ENCODE results near the gene S1PR3.
A peak's percentile ranks its signal among the peaks of the same experiment; 100 is the strongest.

The S1PR3 gene

DNA sequence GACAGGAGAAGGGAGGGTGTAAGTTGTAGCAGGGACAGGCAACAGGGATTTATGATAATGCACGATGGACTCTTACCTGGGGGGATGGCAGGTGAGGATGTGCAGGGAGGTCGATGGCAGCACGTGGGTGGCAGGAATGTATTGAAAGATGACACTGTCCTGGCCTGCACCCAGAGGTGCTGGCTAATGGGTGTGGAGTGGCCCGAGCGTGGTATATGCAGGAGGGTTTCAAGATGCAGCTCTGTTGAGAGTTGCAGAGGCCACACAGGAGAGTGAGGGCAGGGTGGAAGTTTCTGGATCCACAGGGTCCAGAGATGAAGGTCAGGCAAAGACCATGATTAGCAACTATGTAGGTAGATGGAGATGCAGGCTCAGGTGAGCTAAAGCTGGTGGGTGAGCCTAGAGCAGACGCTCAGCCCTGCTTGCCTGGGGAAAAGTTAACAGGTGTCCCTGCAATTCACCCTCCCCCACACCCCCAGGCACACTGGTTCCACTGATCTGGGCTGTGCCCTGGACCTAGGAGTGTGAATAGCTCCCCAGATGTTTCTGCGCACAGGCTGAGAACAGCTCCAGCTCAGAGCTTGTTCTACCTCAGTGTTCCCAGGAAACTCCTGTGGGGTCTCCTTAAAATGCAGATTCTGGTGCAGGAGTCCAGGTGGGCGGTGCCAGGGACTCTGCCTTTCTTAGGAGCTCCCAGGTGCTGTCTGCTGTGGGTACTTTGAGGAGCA lies 21.5 kb upstream of the S1PR3 start:
- ATAC-seq = no peak

DNA sequence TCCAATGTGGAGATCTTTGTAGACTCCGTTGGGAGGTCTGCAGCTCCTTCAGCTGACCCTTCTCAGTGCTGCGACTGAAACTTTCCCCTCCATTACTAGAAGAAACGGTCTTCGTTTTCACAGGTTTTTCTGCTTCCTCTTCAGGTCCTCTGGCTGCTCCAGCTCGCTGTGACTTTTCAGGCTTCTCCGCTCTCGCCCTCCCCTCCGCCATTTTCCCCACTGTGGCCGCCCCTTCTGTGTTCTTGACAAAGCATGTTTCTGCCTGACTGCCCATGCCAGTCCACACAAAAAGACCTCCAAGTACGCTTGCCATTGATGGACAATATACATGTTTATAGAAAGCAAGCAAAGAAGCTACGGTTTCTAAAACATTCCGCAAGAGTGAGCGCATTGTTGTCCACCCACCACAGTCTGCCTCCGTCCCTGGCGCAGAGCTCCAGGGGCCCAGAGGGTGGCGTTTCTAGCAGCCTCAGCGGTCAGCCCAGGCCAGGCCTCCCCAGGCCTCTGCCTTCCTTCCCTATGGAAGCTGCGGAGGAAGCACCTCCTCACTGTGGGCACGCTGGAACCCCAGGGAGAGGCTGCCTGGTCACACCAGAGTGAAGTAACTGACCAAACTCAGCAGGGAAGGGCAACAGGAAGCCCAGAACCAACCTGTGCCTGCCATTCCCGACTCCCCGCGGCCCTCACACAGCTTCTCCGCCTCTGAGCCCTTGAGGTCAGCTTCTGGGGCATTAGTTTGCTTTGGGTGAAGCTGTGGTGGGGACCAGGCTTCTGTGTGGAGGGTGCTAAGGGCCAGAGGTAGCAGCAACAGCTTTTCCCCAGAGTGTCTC lies 19.9 kb upstream of the S1PR3 start:
- no peak for ATAC-seq

DNA sequence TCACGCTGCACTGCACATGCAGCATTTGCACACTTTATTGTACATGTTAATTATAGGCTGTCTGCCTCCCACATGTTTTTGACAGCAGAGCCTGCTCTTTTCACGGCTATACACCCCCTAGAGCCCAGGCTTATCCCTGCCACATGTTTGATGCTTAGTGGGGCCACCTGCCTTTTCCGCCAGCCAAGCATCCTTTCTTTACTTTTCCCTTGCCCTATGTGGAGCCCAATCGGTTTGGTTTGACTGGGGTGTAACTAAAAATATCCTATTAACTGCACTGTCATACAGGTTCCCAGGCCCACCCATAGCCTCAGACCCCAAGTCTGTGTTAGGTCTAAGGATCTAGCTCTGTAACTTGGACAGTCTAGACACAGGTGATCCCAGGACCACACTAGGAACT lies 18.9 kb upstream of the S1PR3 start:
- no peak for ATAC-seq

DNA sequence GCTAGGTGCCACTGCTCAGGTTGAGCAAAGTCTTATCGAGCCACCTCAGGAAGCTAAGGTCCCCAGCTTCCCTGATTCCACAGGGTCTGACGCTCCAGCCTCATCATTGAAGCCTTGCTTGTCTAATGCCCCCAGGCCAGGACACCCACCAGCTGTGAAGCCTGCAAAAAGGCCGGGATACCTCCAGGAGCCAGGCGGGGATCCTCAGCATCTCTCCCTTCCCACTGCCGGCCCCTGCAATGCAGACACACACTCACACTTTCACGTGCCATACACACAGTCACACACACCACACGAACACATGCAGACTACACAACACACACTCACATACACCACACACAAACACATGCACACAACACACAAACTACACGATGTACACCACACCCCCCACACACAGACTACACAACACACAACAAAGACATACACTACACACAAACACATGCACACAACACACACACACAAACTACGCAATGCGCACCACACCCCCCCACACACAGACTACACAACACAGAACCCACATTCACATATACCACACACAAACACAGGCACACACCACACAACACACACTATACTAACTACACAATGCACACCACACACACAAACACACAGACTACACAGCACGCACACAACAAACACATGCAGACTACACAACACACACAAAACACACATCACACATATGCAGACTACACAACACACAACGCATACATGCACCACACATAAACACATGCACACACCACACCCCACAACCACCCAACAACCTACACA lies 17.8 kb upstream of the S1PR3 start:
- no peak for ATAC-seq

DNA sequence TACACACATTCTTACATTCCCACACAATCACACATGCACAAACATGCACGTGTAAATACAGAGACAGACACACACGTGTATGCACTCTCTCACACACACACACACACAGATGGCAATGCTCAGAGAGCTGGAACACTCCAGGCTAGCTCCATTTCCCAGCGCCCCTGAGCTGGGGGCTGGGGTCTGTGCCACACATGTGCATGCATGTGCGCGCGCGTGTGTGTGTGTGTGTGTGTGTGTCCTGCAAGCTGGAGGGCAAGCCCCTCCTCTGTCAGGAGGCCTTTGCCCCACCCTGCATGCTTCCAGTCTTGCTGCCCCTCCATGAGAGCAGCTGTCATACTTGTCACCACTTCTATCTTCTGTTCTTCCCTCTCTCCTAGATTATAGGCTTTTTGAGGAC lies 16.6 kb upstream of the S1PR3 start:
- ATAC-seq = no peak

DNA sequence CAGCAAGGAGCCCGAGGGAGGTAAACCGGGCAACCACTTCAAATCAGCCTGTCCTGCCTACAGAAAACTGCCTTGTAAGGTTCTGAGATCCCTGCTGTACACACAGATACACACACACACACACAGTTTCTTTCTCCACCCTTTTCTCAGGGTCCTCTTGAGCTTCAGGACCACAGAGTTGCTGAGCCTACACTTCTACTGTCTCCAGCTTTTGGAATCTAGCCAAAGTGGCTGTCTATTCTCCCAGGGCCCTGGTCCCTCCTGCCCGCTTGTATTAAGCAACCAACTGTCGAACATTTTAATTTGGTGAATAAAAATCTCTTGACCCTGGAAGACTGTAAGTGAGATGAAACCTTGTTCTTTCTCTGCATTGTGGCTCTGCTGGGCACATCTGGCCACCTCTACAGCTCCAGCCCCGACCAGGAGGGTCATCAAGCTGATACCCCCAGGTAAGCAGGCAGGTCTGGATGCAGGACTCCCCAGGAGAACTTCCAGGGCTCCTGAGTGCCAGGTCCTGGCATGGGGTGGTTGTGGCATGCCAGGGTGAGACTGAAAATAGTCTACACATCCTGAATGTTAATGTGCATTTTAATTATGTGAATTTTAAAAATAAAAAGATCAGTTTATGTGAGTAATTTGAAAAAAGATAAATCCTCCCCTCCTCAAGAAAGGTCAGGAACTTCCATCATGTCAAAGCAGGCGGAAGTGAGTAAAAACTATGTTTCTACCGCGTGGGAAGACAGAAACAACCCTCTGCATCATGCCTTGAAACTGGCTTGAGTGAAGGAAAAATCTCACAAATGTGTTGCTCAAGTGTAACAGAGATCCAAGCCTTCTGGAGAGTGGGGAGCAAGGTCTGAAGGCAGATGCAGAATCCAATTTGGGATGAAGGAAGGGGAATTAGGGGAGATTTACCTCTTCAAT lies 15.0 kb upstream of the S1PR3 start:
- ATAC-seq = no peak

DNA sequence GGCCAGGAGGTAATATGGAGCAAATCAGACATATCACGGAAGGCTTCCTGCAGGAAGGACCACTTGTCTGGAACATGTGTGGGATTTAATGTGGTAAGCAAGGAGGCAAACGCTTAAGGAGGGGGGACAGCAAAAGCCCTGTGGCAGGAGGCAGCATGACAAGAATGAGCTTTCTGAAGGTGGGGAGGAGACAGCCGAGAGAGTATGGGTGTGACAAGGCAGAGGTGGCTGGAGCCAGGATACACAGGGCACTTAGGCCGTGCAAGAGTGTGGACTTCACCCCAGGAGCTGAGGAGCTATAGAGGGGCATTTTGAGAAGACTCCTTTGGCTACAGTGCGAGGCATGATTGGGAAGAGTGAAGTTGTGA lies 14.4 kb upstream of the S1PR3 start:
- ATAC-seq = no peak

DNA sequence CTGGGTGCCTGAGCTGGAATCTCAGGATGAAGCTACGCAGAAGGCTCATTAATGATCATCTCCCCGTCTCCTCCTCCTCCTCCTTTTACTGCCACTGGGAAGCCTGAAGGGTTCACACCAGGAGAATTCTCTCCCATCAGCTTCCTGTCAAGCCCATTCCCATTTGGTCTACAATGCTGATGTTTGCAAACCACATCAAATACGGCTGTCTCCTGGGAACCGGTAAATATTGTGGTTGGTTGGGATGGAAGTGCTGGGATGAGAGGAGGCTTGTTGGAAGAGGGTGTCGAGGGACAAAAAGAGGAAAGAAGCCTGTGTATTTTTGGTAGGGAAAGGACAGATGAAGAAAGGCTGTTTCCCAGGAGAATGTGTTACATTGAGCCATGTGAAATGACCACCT lies 13.2 kb upstream of the S1PR3 start:
- ATAC-seq = no peak

DNA sequence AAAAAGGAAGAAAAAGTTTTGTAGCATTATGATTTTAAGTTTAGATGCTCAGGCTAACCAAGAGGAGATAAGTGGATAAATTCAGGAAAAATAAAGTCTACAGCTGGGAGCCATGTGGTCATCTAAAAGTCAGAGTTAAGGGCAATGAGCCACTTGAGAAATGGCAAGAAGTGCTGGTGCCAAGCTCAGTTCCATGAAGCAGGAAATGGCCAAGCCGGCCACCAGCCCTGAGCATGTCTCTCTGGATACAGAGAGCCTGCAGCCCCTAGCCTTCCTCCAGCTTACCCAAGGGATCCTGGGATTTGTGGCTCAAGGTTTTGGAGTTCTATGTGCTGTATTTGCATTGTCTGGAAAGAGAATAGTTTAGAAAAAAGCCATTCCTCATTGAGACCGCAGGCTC lies 12.2 kb upstream of the S1PR3 start:
- no peak for ATAC-seq

DNA sequence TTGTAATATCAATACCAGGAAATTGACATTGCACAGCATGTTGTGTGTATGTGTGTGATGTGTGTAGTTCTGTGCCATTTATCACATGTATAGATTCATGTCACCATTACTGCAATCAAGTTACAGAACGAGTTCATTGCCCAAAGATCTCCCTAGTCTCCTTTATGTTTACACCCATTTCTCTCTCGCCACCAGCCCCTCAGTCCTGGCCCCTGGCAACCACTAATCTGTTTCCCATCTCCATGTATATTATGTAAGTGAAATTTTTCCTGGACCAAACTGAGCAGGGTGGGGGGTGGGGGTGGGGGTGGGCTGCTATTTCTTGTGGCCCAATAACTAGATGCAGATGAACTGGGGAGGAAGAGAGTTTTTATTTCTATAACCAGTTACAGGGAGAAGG lies 11.5 kb upstream of the S1PR3 start:
- no peak for ATAC-seq

DNA sequence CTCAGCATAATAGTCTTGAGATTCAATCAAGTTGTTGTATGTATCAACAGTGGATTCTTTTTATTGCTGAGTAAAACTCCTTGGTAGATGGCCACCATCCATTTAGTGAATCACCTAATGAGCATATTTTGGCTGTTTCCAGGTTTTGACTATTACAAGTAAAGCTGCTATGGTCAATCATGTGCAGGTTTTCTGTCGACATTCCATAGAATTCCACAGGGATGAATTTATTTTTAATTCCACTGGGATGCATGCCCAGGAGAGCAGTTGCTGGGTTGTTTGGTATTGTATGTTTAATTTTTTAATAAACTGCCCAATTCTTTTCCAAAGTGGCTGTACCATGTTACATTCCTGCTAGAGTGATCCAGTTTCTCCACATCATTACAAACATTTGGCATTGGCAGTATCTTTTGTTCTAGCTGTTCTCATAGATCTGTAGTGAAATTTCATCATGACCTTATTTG lies 10.5 kb upstream of the S1PR3 start:
- no peak for ATAC-seq

DNA sequence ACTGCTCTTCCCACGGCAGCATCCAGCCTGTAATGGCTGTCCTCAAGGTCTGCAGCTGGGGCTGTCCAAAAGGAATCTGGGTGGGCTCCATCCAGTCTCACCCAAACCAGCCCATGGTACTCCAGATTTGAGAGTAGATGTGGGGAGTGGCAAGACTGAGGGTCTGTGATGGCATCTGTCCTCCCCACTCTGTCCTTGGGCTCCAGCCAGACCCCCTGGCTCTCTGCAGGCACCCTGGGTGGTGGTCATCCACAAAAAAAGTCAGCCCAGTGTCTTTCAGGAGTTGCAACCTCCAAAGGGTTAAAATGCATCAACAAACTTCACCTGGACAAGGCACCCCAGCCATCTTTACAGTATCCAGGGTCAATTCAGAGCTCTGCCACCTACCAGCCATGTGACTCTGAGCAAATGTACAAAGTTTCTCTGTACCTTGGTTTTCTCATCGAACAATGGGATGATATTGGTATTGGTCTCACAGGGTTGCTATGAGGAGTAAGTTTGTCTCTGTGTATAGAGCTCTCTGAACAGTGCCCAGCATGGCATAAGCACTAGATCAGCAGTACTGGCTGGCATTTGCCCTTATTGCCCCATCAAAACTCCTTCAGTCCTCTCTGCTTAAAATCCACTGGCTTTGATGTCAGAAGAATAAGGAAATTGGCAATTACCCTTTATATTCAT lies 7.3 kb upstream of the S1PR3 start:
- ATAC-seq = no peak

DNA sequence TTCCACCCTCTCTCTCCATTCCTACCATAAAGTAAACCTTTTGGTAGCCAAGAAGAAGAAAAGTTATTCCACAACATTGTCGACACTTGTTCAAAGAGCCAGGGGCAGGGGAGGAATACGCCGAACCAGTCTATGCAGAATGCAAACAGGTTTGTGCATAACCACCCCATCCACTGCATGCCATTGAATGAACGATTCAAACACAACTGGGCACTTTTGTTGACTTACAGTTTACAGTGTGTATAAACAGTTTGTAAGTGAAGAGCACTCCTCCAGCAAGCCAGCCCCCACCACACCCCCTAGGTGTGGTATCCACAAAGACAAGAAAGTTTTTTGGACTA lies 6.8 kb upstream of the S1PR3 start:
- no peak for ATAC-seq

DNA sequence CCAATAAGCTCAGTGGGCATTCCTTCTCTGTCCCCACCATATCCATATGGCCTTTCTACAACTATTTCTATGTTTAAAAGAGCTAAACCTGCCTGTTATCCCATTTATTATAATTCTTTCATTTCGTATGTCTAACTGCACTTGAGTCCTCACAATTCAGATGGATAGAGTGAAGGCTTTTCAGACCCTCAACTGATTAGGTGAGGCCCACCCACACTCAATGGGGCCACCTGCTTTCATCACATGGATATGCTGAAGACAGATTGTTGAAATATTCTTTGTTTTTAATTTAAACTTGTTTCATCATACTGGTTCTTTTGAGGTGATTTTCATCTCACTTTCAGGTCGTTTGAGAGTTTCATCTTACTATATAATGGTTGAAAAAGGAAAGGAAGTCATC lies 5.7 kb upstream of the S1PR3 start:
- ATAC-seq = no peak

DNA sequence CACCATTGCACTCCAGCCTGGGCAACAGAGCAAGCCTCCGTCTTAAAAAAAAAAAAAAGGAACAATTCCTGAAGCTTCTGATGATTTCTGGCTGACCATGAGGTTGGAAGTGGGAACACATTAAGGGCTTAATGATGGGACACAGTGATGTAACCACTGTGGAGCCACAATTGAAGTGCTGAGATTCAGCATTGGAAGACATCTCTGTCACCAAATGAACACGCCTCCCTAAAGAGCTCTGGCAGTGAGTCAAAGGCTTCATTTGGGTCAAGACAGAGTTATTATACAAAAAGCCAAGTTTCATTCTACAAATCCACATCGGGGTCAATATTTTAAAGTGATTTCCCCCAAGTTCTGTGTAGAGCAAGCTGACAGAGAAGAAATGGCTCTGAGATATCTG lies 4.5 kb upstream of the S1PR3 start:
- ATAC-seq = no peak

DNA sequence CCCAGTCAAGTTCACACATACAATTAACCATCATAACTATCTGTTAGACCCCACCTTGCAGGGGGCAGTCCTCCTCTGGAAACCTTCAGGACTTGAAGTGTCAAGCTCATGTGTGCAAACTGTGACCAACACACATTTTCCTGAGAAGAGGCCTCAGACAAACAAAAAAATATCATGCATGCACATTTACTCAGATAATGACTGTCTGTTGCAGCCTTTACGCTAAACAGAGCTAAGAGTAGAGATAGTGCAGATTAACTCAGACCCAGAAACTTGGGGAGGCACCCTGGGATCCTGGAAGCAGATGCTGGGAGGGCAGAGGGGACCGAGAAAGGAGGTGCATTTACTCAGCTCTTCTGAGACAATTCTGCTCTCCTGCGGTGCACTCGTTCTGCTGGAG lies 3.6 kb upstream of the S1PR3 start:
- ATAC-seq = no peak

DNA sequence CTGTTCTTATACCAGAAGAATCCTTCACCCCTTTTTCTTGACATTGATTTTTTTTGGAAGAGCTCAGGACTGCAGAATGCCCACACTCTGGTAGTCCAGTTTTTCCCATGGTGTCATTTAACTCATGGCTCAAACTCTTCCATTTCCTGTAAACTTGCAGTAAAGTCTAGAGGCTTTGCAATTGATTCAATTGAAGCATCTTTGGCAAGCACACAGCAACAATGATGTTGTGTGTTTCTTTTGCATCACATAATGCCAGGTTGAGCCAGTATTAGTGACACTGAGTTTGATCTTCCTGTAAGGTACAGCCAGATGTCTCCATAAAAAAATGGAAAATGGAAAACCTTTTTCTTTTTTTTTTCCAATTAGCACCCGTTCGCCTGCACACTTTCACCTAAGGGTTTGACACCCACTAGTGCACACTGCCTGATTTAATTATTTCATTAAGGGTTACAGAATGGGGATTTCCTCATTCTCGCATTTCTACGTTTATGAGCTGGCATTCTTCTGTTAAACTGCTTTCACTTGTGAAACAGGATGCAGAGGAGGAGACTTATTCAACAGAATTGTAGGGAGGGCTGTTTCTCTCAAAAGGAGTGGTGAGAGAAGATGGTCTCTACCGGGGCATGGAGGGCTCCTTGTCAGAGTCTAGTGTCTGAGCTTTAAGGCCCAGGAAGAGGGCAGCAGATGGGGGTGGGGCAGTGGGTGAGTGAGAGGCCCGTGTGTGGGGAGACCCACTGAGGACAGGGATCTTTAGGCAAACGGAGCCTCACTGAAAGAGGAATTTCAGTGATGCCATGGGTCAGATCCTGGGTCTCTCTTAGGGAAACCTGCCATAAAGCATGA lies 2.2 kb upstream of the S1PR3 start:
- ATAC-seq = peak; percentile 84 to 85

DNA sequence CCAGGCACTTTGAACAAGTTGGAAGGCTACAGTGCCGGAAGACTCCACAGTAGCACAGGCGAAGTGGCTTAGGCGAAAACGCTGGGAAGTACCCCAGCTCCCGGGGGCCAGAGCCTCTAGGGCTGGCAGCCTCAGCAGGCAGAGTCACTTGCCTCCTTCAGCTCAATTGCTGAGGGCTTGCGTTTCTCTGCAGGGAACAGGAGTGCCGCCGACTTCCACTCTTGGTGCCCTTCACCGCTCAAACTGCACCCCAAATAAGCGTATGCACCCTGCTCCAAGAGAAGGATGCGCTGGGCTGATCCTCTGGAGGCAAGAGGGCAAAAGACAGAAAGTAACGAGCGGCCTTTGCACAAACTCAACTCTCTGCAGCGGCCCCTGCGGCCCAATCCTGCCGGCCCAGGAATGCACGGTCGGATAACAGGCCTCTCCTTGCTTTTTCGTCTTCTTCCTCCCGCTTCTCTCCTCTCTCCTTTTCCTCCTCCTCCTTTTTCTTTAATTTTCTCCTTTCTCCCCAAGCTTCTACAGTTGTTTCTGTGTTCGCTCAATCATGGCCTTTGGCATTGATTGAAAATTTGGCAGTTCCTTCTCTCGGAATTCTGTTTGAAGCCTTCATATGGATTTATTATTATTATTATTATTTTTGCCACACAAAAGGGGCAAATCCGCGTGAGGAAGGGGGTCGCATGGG lies 1.1 kb upstream of the S1PR3 start:
- no peak for ATAC-seq

DNA sequence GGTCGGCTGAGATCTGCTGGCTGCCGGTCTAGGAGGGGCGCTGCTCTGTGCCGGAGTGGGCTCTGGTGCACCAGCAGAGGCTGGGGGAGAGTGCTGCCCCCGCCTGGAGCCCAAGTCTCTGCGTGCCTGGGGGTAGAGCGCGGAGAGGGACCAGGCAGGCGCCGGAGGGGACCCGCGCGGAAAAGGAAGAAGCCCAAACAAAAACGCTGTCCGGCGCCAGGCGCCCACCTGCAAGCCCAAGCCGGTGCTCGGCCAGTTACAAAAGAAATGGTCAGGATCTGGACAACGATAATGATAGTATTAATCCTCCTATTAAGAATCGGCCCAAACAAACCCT lies 571 bp upstream of the S1PR3 start:
- no peak for ATAC-seq

DNA sequence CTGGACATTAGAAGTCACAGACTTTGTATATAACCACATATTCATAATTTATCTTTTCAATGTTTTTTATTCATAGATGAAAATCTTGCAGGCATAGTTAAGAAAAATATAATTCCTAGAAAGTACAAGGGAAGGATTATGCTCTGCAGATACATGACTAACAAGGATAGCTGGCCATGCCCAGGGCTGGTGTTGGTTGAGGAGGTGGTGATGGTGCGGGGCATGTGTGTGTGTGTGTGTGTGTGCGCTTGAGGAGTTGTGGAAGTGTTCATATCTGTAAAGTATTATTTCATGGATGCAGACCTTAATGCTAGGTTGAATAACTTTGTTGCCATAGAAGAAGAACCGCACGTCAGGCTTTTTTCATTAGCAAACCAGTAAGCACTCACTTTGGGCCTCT lies 1.3 kb downstream of the S1PR3 start:
- ATAC-seq = no peak

DNA sequence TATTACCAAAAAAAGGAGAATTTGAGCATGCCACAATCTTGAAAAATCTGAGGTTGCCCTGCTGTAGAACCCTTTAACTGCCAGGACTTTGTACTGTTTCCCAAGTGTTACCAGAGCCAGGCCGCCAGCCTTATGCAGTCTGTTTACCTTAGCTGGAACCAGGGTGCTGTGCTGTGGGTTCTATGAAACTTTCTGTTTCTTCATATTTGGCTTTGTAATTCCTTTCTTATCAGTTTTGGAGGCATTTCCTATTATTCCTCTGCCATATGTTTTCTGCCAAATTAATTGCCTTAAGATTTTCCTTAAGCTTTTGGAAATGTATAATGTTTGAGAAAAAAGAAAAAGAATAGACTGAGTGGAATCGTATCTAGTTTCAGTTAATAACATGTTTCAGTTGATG lies 2.1 kb downstream of the S1PR3 start:
- no peak for ATAC-seq

Data from activated CD4-positive, CD25-positive, alpha-beta regulatory T cell treated with anti-CD3 and anti-CD28 coated beads, Interleukin-2, amount 50 U/mL, for 24 hours (primary cell).